ENCODE measurements around the gene RMND5B. TPM values are rescaled to one million over a fixed set of nuclear protein-coding genes. Genes with fewer than 3 reads are reported as not detected.

RMND5B gene
- polyA plus RNA-seq, 1 donor from 2014 or later: 37.3 TPM

GRCh38 chr5:178141550-178141949, 10.7 kb downstream of the RMND5B start:
- Histone ChIP-seq H3K79me2 (replicated peaks; ENCODE audit: insufficient read depth, low read length) (no peaks in the 10 kb centered on the region), H4K20me1 (ENCODE audit: insufficient read depth) (no peaks in the 10 kb centered on the region), H3K36me3 (ENCODE audit: insufficient read depth, low read length) (no peaks in the 10 kb centered on the region), H3K9me2 (ENCODE audit: insufficient read depth, low read length) (no peaks in the 10 kb centered on the region), H3K9me3 (ENCODE audit: low read length) (no peaks in the 10 kb centered on the region), H3K4me2 (ENCODE audit: low read length) (no peak overlapping the region), H2AFZ (ENCODE audit: low read depth, low read length) (no peak overlapping the region), H3K9ac (ENCODE audit: low read length) (no peak overlapping the region), H3F3A (ENCODE audit: insufficient read depth, low read length, poor library complexity, severe bottlenecking) (no peaks in the 10 kb centered on the region), H3K27ac (ENCODE audit: low read length) (no peak overlapping the region), H3K27me3 (ENCODE audit: insufficient read depth, low read depth, low read length) (no peaks in the 10 kb centered on the region), H3K4me3 (ENCODE audit: low read length) (no peak overlapping the region)
- TF ChIP-seq REST (IDR thresholded peaks at IDR 0.05; ENCODE audit: borderline replicate concordance) (no peak), SMC3 (conservative IDR thresholded peaks at IDR 0.05; ENCODE audit: poor library complexity) (no peak), EZH2 (IDR thresholded peaks at IDR 0.05; ENCODE audit: borderline replicate concordance, insufficient read depth, low read length, poor library complexity, severe bottlenecking) (no peak), RAD21 (conservative IDR thresholded peaks at IDR 0.05) (no peak), POLR2AphosphoS5 (IDR thresholded peaks at IDR 0.05) (no peak), EP300 (conservative IDR thresholded peaks at IDR 0.05; ENCODE audit: poor library complexity, severe bottlenecking) (no peak), TAF1 (IDR thresholded peaks at IDR 0.05; ENCODE audit: low read depth) (no peak), MXI1 (conservative IDR thresholded peaks at IDR 0.05; ENCODE audit: poor library complexity, severe bottlenecking) (no peak)
- TF ChIP-seq, protein P1, sequence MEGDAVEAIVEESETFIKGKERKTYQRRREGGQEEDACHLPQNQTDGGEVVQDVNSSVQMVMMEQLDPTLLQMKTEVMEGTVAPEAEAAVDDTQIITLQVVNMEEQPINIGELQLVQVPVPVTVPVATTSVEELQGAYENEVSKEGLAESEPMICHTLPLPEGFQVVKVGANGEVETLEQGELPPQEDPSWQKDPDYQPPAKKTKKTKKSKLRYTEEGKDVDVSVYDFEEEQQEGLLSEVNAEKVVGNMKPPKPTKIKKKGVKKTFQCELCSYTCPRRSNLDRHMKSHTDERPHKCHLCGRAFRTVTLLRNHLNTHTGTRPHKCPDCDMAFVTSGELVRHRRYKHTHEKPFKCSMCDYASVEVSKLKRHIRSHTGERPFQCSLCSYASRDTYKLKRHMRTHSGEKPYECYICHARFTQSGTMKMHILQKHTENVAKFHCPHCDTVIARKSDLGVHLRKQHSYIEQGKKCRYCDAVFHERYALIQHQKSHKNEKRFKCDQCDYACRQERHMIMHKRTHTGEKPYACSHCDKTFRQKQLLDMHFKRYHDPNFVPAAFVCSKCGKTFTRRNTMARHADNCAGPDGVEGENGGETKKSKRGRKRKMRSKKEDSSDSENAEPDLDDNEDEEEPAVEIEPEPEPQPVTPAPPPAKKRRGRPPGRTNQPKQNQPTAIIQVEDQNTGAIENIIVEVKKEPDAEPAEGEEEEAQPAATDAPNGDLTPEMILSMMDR (IDR thresholded peaks at IDR 0.05; ENCODE audit: poor library complexity, severe bottlenecking): no peak

DNA sequence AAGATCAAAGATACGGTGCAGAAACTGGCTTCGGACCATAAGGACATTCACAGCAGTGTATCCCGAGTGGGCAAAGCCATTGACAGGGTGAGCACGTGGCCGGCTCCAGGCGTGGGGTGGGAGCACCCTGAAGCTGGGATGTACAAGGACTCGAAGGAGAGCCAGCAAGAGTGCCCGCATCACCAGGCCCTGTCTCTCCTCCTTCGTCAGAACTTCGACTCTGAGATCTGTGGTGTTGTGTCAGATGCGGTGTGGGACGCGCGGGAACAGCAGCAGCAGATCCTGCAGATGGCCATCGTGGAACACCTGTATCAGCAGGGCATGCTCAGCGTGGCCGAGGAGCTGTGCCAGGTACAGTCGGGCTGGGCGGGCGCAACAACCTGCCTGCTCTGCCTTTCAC, 11.8 kb downstream of the RMND5B start:
- H3K9me2 ChIP-seq (ENCODE audit: insufficient read depth, low read length): no peaks in the 10 kb centered on the region
- no peaks in the 10 kb centered on the region for H3K27me3 ChIP-seq (ENCODE audit: insufficient read depth, low read depth, low read length)
- H3K9ac ChIP-seq (ENCODE audit: low read length): no peak overlapping the region
- TF ChIP-seq POLR2AphosphoS5 (IDR thresholded peaks at IDR 0.05) (no peak), SMC3 (conservative IDR thresholded peaks at IDR 0.05; ENCODE audit: poor library complexity) (no peak), TAF1 (IDR thresholded peaks at IDR 0.05; ENCODE audit: low read depth) (no peak), REST (IDR thresholded peaks at IDR 0.05; ENCODE audit: borderline replicate concordance) (no peak), MXI1 (conservative IDR thresholded peaks at IDR 0.05; ENCODE audit: poor library complexity, severe bottlenecking) (no peak), RAD21 (conservative IDR thresholded peaks at IDR 0.05) (no peak)
- TF ChIP-seq, protein P1 (IDR thresholded peaks at IDR 0.05; ENCODE audit: poor library complexity, severe bottlenecking): no peak
- H2AFZ ChIP-seq (ENCODE audit: low read depth, low read length): no peak overlapping the region
- H3K27ac ChIP-seq (ENCODE audit: low read length): no peak overlapping the region
- H3F3A ChIP-seq (ENCODE audit: insufficient read depth, low read length, poor library complexity, severe bottlenecking): no peaks in the 10 kb centered on the region
- no peaks in the 10 kb centered on the region for H4K20me1 ChIP-seq (ENCODE audit: insufficient read depth)
- no peak overlapping the region for H3K4me2 ChIP-seq (ENCODE audit: low read length)
- no peaks in the 10 kb centered on the region for H3K9me3 ChIP-seq (ENCODE audit: low read length)
- no peaks in the 10 kb centered on the region for H3K79me2 ChIP-seq (replicated peaks; ENCODE audit: insufficient read depth, low read length)
- no peak overlapping the region for H3K4me3 ChIP-seq (ENCODE audit: low read length)
- no peaks in the 10 kb centered on the region for H3K36me3 ChIP-seq (ENCODE audit: insufficient read depth, low read length)

Measured in neural cell (in vitro differentiated cells).